GM06990 (cell line): ENCODE results near the gene POU1F1.

ENCODE experiments used
- DNase-seq: peaks from one replicate; pipeline ENCODE4 v3.0.0-alpha.2; 2011; ENCODE audit not compliant: insufficient read length; ENCODE audit errors: extremely low read depth
- H3K27me3 ChIP-seq: replicated peaks from 2 replicates; pipeline ENCODE4 v1.6.0; 2011; ENCODE audit warnings: low read length; ENCODE audit not compliant: control insufficient read depth, insufficient read depth
- H3K36me3 ChIP-seq: 2 replicates; pipeline ENCODE4 v1.5.1; 2011; ENCODE audit warnings: low read length; ENCODE audit not compliant: control insufficient read depth, insufficient read depth
- H3K4me3 ChIP-seq: replicated peaks from 2 replicates; pipeline ENCODE4 v1.5.1; 2011; ENCODE audit warnings: low read depth, mild to moderate bottlenecking, control low read depth, low read length
- TF ChIP-seq, protein P1 (sequence below): IDR thresholded peaks from 2 replicates; pipeline ENCODE4 v1.5.1; 2011; ENCODE audit warnings: low read length, control low read depth, mild to moderate bottlenecking, inconsistent platforms; ENCODE audit not compliant: insufficient read depth, poor library complexity, severe bottlenecking

Gene POU1F1, protein sequence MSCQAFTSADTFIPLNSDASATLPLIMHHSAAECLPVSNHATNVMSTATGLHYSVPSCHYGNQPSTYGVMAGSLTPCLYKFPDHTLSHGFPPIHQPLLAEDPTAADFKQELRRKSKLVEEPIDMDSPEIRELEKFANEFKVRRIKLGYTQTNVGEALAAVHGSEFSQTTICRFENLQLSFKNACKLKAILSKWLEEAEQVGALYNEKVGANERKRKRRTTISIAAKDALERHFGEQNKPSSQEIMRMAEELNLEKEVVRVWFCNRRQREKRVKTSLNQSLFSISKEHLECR

DNA sequence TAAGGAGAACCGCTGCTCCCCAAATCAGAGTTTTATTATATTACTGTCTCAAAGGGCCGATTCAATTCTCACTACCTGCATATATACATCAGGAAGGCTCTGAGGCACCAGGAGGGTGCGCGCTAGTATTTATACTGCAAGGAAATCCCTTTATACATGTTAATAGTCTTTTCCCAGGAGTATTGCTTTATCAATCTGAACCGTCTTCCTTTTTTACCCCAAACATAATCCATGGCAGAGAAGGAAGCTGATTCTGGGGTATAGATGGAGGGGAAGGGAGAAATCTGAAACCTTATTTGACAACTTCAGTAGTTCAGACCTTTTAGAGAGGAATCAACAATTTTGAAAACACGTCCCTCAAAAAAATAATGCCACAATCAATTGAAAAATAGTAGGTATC lies at the start of gene POU1F1:
Gene POU1F1, minus strand, starts transcription at position 101 of the 400 bp plus-strand sequence. CDS start 122 bp downstream, outside the sequence.
- Histone ChIP-seq H3K27me3 (no peaks in the 10 kb centered on the region), H3K4me3 (no peak within 1 kb of the TSS), H3K36me3 (no peaks in the 10 kb centered on the region)
- TF ChIP-seq, protein P1, sequence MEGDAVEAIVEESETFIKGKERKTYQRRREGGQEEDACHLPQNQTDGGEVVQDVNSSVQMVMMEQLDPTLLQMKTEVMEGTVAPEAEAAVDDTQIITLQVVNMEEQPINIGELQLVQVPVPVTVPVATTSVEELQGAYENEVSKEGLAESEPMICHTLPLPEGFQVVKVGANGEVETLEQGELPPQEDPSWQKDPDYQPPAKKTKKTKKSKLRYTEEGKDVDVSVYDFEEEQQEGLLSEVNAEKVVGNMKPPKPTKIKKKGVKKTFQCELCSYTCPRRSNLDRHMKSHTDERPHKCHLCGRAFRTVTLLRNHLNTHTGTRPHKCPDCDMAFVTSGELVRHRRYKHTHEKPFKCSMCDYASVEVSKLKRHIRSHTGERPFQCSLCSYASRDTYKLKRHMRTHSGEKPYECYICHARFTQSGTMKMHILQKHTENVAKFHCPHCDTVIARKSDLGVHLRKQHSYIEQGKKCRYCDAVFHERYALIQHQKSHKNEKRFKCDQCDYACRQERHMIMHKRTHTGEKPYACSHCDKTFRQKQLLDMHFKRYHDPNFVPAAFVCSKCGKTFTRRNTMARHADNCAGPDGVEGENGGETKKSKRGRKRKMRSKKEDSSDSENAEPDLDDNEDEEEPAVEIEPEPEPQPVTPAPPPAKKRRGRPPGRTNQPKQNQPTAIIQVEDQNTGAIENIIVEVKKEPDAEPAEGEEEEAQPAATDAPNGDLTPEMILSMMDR: no peak
- DNase-seq: no peak

DNA sequence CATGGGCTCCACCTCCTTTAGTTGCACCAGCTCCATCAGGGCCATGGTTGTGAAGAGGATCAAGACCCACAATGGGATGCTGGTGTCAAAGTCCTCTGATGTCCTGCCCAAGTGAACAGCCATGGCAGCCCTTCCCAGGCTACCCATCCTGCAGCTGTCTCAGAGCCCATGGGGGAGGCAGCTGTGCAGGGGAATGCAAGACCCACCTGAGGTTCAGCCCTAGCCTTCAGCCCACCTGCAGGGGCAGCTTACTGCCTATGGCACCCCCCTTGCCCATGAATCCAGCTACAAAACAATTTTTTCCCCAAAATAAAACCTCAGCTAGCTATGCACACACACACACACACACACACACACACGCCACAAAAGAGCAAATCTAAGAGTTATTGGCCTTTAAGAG lies 48.2 kb upstream of the POU1F1 start:
- no peak for DNase-seq
- H3K36me3 ChIP-seq: no peaks in the 10 kb centered on the region
- H3K27me3 ChIP-seq: no peaks in the 10 kb centered on the region
- TF ChIP-seq, protein P1: no peak
- no peak overlapping the region for H3K4me3 ChIP-seq

DNA sequence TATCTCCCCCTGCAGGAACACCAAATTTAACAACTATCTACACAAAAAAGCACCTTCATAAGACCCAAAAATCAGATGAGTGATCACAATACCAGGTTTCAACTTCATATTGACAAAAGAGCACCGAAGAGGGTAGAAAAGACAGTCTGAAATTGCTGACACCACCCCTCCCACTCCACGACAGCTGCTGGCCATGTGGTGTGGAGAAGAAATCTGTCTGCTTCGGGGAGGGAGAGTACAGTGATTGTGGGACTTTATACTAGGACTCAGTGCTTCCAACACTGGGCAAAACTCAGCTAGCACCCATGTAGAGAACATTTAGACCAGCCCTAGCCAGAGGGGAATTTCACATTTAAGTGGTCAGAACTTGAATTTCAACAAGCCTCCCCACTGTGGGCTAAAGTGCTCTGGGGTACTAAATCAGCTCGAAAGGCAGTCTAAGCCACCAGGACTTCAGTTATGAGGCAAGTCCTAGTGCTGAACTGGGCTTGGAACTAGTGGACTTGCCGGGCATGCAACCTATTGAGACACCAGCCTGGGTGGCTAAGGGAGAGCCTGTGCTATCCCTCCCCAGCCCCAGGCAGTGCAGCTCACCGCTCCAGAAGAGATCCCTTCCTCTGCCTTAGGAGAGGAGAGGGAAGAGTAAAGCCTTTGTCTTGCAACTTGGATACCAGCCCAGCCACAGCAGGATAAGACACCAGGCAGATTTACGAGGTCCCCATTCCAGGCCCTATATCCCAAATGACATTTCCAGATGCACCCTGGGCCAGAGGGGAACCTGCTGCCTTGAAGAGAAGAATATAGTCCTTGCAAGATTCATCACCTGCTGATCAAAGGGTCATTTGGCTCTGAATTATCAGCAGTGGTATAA lies 44.6 kb upstream of the POU1F1 start:
- Histone ChIP-seq H3K4me3 (no peak overlapping the region), H3K36me3 (no peaks in the 10 kb centered on the region), H3K27me3 (no peaks in the 10 kb centered on the region)
- no peak for DNase-seq
- TF ChIP-seq, protein P1: no peak

GRCh38 chr3:87318617-87319021 lies 42.2 kb upstream of the POU1F1 start:
- no peaks in the 10 kb centered on the region for H3K36me3 ChIP-seq
- TF ChIP-seq, protein P1: no peak
- DNase-seq: no peak
- H3K27me3 ChIP-seq: no peaks in the 10 kb centered on the region
- no peak overlapping the region for H3K4me3 ChIP-seq

- no peak for DNase-seq
- no peak overlapping the region for H3K4me3 ChIP-seq
- no peaks in the 10 kb centered on the region for H3K27me3 ChIP-seq
- no peaks in the 10 kb centered on the region for H3K36me3 ChIP-seq
- TF ChIP-seq, protein P1: no peak
Measured at GRCh38 chr3:87317779-87318178, 41.4 kb upstream of the POU1F1 start.
